OCI-LY7 (cell line): ENCODE measurements around the gene GSG1L. TPM values are rescaled to one million over a fixed set of nuclear protein-coding genes. Genes with fewer than 3 reads are reported as not detected.
A peak's percentile ranks its signal among the peaks of the same experiment; 100 is the strongest.

ENCODE experiments used
- BruUV-seq: library from RNA; stranded (reverse); fragments of 400-500 nt; replicated peaks from 2 replicates; lab custom pipeline; 2021; lab: Mats Ljungman, UMichigan
- CTCF ChIA-PET: fragments of 300-600 bp; sonication (Branson Sonifier 250); formaldehyde crosslinking; loops from one replicate; lab custom pipeline; 2022; ENCODE audit warnings: antibody characterized with exemption; ENCODE audit not compliant: unreplicated experiment; lab: Charles Lee
- POLR2A ChIA-PET: fragments of 300-600 bp; sonication (Branson Sonifier 250); formaldehyde crosslinking; loops from one replicate; lab custom pipeline; 2022; ENCODE audit warnings: antibody characterized with exemption; lab: Charles Lee
- DNase-seq: peaks from one replicate; pipeline ENCODE4 v3.0.0-alpha.2; 2015; ENCODE audit warnings: low spot score
- H2AFZ ChIP-seq: fragments of 200-600 bp; sonication (generic), shearing (Covaris generic); 2 replicates; pipeline ENCODE4 v1.6.1; 2014; ENCODE audit warnings: mild to moderate bottlenecking, antibody characterized with exemption, low read length, moderate library complexity
- H3K27ac ChIP-seq: fragments of 200-600 bp; sonication (generic); 2 replicates; pipeline ENCODE4 v1.5.1; 2014; ENCODE audit warnings: mixed run types, low read depth, mild to moderate bottlenecking, moderate library complexity, low read length, inconsistent platforms; ENCODE audit not compliant: poor library complexity, severe bottlenecking
- H3K36me3 ChIP-seq: fragments of 200-600 bp; sonication (generic); 2 replicates; pipeline ENCODE4 v1.6.1; 2014; ENCODE audit warnings: mild to moderate bottlenecking, antibody characterized with exemption, low read length, moderate library complexity, mixed read lengths; ENCODE audit not compliant: insufficient read depth
- H3K4me1 ChIP-seq: fragments of 200-600 bp; sonication (generic); 2 replicates; pipeline ENCODE4 v1.5.1; 2014; ENCODE audit warnings: mild to moderate bottlenecking, low read length; ENCODE audit not compliant: insufficient read depth, poor library complexity, severe bottlenecking
- H3K4me2 ChIP-seq: fragments of 200-600 bp; sonication (generic); 2 replicates; pipeline ENCODE4 v1.6.1; 2014; ENCODE audit warnings: mild to moderate bottlenecking, low read length
- H3K4me3 ChIP-seq: fragments of 200-600 bp; sonication (generic); 2 replicates; pipeline ENCODE4 v1.5.1; 2014; ENCODE audit warnings: mild to moderate bottlenecking, low read depth, low read length; ENCODE audit not compliant: poor library complexity, severe bottlenecking
- H3K79me2 ChIP-seq: fragments of 200-600 bp; sonication (generic); 2 replicates; pipeline ENCODE4 v1.6.1; 2016; ENCODE audit warnings: low read depth, mild to moderate bottlenecking, low read length, moderate library complexity, mixed read lengths; ENCODE audit not compliant: insufficient read depth
- H3K9me2 ChIP-seq: fragments of 200-600 bp; sonication (generic); 2 replicates; pipeline ENCODE4 v1.6.1; 2016; ENCODE audit warnings: mild to moderate bottlenecking, low read length, mixed read lengths; ENCODE audit not compliant: insufficient read depth
- H3K9me3 ChIP-seq: fragments of 200-600 bp; sonication (generic); 2 replicates; pipeline ENCODE4 v1.6.1; 2014; ENCODE audit warnings: mild to moderate bottlenecking, mixed run types, low read length, mixed read lengths
- H4K20me1 ChIP-seq: fragments of 200-600 bp; sonication (generic); 2 replicates; pipeline ENCODE4 v1.6.1; 2014; ENCODE audit warnings: mild to moderate bottlenecking, antibody characterized with exemption, low read length, moderate library complexity, mixed read lengths; ENCODE audit not compliant: insufficient read depth
- CTCF ChIP-seq: fragments of 200-600 bp; sonication (generic); conservative IDR thresholded peaks from 2 replicates; pipeline ENCODE4 v1.5.1; 2014; ENCODE audit warnings: mild to moderate bottlenecking, antibody characterized with exemption, low read length, moderate library complexity, mixed read lengths
- EZH2phosphoT487 ChIP-seq: fragments of 200-600 bp; sonication (generic); IDR thresholded peaks from 2 replicates; pipeline ENCODE4 v1.6.1; 2018; ENCODE audit warnings: low read depth, borderline replicate concordance, mild to moderate bottlenecking, mixed run types, antibody characterized with exemption, low read length, moderate library complexity, mixed read lengths
- intact Hi-C: fragments of 100-400 bp; cut with micrococcal nuclease; formaldehyde crosslinking; loops from one replicate; pipeline ENCODE4 v1.10.0; 2022; ENCODE audit not compliant: unreplicated experiment
- total RNA-seq, 2 experiments: library from RNA; depleted of rRNA in 1 of 2; stranded (reverse); fragments of >200 nt in 1 of 2; shearing (Covaris generic) in 1 of 2; gene quantifications; 2 replicates each; pipeline ENCODE4 v1.2.3, GENCODE V29; 2014 to 2022

GSG1L gene
- total RNA-seq, 2 experiments from 2014 or later, result not detected

- intact Hi-C loops, result no loop called here
Observed at GRCh38 chr16:28092721-28093384, 29.3 kb upstream of the GSG1L start.

DNA sequence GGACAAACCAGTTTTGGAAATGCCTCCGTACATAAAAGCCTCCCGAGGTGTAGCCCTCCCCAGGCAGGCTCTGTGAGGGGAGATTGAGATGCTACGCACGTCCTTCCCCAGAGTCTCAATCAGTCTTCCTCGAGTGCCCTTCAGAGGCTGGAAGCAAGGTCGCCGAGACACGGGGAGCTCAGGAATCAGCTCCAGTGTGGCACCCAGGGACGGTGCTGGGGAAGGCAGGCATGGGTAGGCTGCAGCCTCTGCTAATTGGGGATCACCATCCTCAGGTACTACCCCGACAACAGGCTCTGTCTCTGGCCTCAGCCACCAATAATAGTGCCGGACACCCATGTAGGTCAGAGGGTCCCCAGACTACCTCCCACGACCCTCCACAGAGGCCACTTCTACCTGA, 28.1 kb upstream of the GSG1L start:
- intact Hi-C loops, result no loop called here
- no peaks in the 10 kb centered on the region for H3K4me1 ChIP-seq
- H3K4me2 ChIP-seq, result no peak overlapping the region
- H3K79me2 ChIP-seq, result no peaks in the 10 kb centered on the region
- no peaks in the 10 kb centered on the region for H4K20me1 ChIP-seq
- no peaks in the 10 kb centered on the region for H3K9me3 ChIP-seq
- no TSS peak for BruUV-seq
- no peak for TF ChIP-seq CTCF
- no peak for TF ChIP-seq EZH2phosphoT487
- H2AFZ ChIP-seq, result no peak overlapping the region
- ChIA-PET CTCF (no interaction called here), POLR2A (interaction anchor here (0.6 kb wide), 1 partner anchor 120 kb away, joined by 3 read pairs; no protein-coding TSS in a partner anchor)
- no peak for DNase-seq
- no peaks in the 10 kb centered on the region for H3K9me2 ChIP-seq
- peaks cover 2% of the 10 kb centered on the region; the same call in 1 of the 2 replicates for H3K36me3 ChIP-seq
- H3K4me3 ChIP-seq, result no peak overlapping the region
- H3K27ac ChIP-seq, result no peak overlapping the region

More at GRCh38 chr16:28092721-28093384, 29.3 kb upstream of the GSG1L start:
- no peak for TF ChIP-seq CTCF
- TF ChIP-seq EZH2phosphoT487, result no peak
- Histone ChIP-seq H3K9me3 (no peaks in the 10 kb centered on the region), H3K36me3 (peaks cover 14% of the 10 kb centered on the region; the same call in 1 of the 2 replicates), H3K27ac (no peak overlapping the region), H3K79me2 (no peaks in the 10 kb centered on the region), H3K4me3 (no peak overlapping the region), H3K4me2 (no peak overlapping the region), H3K4me1 (no peaks in the 10 kb centered on the region), H4K20me1 (no peaks in the 10 kb centered on the region), H3K9me2 (no peaks in the 10 kb centered on the region), H2AFZ (no peak overlapping the region)
- no TSS peak for BruUV-seq
- DNase-seq, result no peak
- ChIA-PET CTCF (no interaction called here), POLR2A (interaction anchor here (0.6 kb wide), 1 partner anchor 79 kb away, joined by 3 read pairs; no protein-coding TSS in a partner anchor)

- H3K4me2 ChIP-seq, result no peak overlapping the region
- H3K4me1 ChIP-seq, result no peaks in the 10 kb centered on the region
- no peak for DNase-seq
- H2AFZ ChIP-seq, result no peak overlapping the region
- no peaks in the 10 kb centered on the region for H3K36me3 ChIP-seq
- no peaks in the 10 kb centered on the region for H4K20me1 ChIP-seq
- H3K9me3 ChIP-seq, result no peaks in the 10 kb centered on the region
- TF ChIP-seq EZH2phosphoT487 (no peak), CTCF (peak; percentile 60)
- H3K4me3 ChIP-seq, result no peak overlapping the region
- intact Hi-C loops, result no loop called here
- H3K27ac ChIP-seq, result no peak overlapping the region
- ChIA-PET CTCF (no interaction called here), POLR2A (no interaction called here)
- H3K9me2 ChIP-seq, result no peaks in the 10 kb centered on the region
- H3K79me2 ChIP-seq, result no peaks in the 10 kb centered on the region
- no TSS peak for BruUV-seq
Observed at GRCh38 chr16:28090646-28091377, 27.3 kb upstream of the GSG1L start.
